Transverse colon (tissue), 3 donors: Measurements from ENCODE around the gene HEPACAM2.

ENCODE experiments used
- CTCF ChIP-seq, 5 experiments: fragments of 200-600 bp in 3 of 5; fragments of 450-650 bp in 2 of 5; sonication (generic) in 3 of 5; IDR thresholded peaks; 1 replicate in 2 of 5; 2 replicates in 3 of 5; pipeline ENCODE4 v1.5.1; 2016 to 2017; ENCODE audit warnings: antibody characterized with exemption in 5 of 5, inconsistent platforms in 3 of 5, mild to moderate bottlenecking in 2 of 5, moderate library complexity in 1 of 5
- POLR2A ChIP-seq: fragments of 450-650 bp; IDR thresholded peaks from one replicate; pipeline ENCODE4 v1.6.1; 2016; ENCODE audit warnings: antibody characterized with exemption, mild to moderate bottlenecking, moderate library complexity

GRCh38 chr7:93156884-93157283, 69.4 kb downstream of the HEPACAM2 start:
- no peak for TF ChIP-seq CTCF (IDR thresholded peaks at IDR 0.05)
- no peak for TF ChIP-seq POLR2A
